DMS153 treated with DMSO at 0.1 percent for 48 hours (cell line): ENCODE data around the gene MARK2.
A peak's percentile ranks its signal among the peaks of the same experiment; 100 is the strongest.
"Not testable (repeated sequence)": the region's sequence is repeated elsewhere in the genome, so short reads cannot be mapped to it uniquely, and the experiment has no call there.

ENCODE experiments used
- DNase-seq: peaks from one replicate; lab custom pipeline; 2025; ENCODE audit not compliant: unreplicated experiment; lab: John Stamatoyannopoulos, UW

Gene MARK2

DNA sequence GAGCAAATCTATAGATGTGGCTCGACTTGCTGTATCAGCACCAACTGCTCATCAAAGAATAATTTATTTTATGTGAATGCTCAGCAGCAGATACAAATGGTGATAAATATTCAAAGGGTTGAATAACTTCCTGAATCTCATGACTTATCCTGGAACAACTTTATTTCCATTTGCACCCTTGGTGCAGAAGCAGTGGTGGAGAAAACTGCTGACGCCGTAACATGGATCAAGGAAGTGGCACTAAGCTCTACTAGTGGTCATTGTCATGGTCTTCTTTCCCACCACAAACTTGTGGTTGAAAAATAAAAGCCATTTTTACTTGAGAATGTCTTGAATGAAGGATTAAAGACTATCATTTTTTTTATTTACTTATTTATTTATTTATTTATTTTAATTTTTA lies 14.6 kb downstream of the MARK2 start:
- no peak for DNase-seq

GRCh38 chr11:63854696-63855095 lies 15.8 kb downstream of the MARK2 start:
- no peak for DNase-seq

- no peak for DNase-seq
Observed at GRCh38 chr11:63855975-63856374, 17.1 kb downstream of the MARK2 start.

- no peak for DNase-seq
Observed at GRCh38 chr11:63858628-63859550, 20.0 kb downstream of the MARK2 start.

GRCh38 chr11:63862923-63863322 lies 24.0 kb downstream of the MARK2 start:
- peak; percentile 71 for DNase-seq

- DNase-seq: not testable (repeated sequence)
Observed at GRCh38 chr11:63863620-63864019, 24.7 kb downstream of the MARK2 start.

DNA sequence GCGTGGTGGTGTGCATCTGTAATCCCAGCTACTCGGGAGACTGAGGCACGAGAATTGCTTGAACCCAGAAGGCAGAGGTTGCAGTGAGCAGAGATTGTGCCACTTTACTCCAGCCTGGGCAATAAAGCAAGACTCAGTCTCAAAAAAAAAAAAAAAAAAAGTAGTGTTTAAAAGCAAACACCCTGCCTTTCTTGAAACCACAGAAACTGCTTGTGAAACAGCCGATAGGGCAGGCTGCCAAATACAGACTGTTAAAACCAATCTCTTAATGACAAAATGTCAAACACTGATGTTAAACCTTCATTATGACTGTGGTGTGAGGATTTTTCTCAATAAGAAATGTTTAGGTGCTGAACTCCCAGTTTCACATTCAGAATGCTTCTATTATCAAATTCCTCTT lies 27.3 kb downstream of the MARK2 start:
- no peak for DNase-seq

GRCh38 chr11:63867511-63867910 lies 28.6 kb downstream of the MARK2 start:
- DNase-seq: no peak

GRCh38 chr11:63868399-63869064 lies 29.6 kb downstream of the MARK2 start:
- DNase-seq: no peak

GRCh38 chr11:63869171-63869591 lies 30.3 kb downstream of the MARK2 start:
- DNase-seq: no peak

DNA sequence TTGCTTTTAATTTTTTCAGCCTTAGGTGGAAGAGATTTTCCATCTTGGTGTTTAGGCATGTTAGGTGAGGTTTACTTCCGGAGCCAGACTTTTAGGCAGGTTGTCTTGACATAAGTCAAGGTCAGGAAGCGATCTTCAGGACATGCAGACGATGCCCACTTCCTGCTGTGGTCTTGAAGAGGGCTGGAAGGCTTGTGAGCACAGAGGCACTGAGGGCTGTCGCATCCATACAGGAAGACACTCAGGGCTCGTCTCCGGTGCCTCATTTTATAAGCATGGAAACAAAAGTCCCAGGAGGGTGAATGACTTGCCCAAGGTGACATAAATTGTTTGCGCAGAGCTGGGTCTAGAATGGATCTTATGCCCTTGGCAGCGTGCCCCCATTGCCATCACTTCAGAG lies 30.8 kb downstream of the MARK2 start:
- DNase-seq: no peak

DNA sequence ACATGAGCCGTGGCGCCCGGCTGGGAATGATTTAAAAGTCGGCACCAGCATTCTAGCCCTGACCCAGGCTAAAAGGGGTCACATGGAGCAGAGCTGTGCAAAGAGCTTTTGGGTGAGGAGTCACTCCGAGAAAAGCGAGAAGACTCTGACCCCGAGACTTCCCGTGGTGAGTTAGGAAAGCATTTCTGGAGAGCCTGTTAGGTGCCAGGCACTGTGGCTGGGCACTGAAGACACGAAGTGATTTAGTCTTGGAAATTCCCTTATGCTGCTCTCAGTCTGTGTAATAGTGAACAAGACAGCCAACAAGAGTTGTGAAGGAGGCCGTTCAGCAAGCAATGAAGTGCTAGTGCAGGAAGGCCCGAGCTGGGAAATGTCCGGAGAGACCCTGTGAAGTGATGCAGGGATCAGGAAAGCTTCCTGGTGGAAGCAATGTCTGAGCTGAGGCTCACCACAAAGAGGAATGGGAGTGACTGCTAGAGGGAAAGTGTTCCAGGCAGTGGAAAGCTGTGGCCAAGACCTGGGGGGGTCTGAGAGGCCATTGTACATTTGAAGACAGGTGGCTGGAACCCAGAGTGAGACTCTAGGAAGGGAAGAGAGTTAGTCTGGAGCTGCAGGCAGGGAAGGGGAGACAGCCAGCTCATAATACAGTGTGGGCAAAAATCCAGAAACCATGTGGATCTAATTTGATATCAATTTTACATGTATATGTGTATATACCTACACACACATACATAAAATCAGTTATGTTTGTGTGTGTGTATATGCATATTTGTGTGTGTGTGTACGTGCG lies 31.6 kb downstream of the MARK2 start:
- DNase-seq: no peak

DNA sequence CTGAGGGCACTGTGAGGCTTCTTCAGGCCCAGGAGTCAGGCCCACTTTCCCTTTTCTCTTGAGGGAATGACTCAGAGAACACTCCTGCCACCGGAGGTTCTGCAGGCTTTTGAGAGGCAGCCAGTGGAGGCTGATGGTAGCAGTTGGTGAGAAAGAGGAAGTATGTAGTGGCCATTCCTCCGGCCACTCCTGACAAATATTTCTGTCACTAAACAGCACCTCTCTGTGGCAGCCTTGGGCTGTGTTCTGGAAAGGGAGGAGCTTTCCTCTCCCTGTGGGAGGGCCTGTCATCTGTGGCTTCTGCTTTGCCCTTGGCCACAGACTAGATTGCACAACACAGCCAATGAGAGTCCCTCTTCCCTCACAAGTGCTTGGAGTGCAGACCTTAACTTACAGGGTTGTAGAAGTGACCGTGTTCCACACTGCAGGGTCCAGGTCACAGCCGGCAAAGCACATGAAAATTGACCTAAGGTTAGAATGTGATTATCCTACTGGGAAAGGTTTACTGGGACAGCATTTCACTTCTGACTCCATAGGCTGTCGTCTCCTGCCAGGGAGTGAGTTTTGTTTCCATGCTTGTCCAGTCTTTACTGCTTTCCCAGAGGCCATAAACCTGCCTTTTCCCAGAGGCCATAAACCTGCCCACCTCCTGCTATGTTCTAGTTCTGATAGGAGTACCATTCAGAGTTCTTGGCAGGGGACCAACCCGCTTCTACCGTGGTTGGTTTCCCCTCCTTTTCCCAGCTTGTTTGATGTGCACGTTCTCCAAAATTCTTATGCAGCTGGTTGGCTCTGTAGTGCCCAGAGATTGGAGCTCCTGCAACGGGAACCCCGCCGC lies 33.3 kb downstream of the MARK2 start:
- DNase-seq: peak; percentile 68

GRCh38 chr11:63872800-63873197 lies 33.9 kb downstream of the MARK2 start:
- DNase-seq: no peak

DNA sequence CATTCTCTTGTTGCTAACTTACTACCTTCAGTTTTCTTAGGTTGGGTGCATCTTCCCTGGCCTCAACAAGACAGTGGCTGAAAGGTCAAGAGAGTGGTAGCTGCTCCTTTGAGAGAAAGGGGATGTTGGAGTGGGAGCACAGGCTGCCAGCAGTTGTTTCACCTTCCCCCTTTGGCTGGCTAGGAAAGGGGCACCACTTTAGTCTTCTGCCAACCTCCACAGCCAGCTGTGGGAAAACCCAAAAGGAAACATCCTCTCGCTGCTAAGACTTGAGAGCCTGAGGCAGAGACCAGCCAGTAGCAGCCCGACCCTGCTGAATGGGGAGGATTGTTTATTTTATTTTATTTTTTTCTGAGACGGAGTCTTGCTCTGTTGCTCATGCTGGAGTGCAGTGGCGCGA lies 34.4 kb downstream of the MARK2 start:
- DNase-seq: no peak

DNA sequence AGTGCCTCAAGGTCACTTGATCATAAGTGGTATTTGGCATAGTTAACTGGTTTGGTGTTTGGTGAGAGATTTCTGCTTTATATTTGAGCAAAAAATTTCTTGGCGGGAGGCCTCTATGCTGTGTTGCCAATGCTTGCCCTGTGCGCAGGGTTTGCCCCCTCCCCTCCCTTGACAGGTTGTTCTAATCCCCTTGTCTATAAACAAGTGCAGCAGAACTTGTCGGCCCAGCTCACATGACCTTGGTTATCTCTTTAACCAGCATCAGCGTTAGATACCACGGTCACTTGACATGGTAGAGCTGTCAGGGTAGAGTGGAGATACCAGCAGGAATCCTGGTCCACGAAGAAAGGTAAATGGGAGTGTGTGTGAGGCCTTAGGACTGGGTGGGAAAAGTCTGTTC lies 35.6 kb downstream of the MARK2 start:
- no peak for DNase-seq

- DNase-seq: no peak
Observed at GRCh38 chr11:63875506-63876065, 36.7 kb downstream of the MARK2 start.

GRCh38 chr11:63876616-63877015 lies 37.7 kb downstream of the MARK2 start:
- no peak for DNase-seq

DNA sequence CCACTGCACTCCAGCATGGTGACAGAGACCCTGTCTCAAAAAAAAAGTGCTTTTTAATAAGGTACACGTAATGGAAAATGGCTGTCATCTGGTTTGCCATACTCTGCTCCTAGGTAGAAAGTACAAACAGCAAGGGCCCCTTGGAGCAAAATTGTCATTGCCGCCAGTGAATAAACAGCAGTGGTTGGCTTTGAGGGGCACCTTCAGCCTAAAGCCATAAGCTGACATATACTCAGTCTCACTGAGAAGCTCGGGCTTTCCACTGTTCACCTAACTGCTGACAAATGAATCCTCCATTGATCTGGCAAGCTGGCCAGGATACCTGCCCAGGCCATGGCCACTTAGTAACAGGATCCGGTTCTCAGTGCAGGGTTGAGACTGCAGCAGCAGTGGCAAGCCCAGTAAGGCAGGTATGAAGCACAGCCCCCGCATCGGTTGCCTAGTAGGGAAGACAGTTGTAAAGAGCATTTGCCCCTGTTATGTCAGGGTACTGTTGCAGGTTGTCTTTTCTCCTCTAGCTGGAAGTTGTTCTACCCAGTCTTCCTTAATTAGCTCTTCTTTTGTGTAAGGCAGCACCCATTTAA lies 38.8 kb downstream of the MARK2 start:
- no peak for DNase-seq
